GM11168 (cell line): Measurements from ENCODE around the gene NDUFA13.

ENCODE experiments used
- in situ Hi-C: fragments of 300-500 bp; cut with MboI; formaldehyde crosslinking; loops from one replicate; pipeline ENCODE4 v1.12.0; 2022; ENCODE audit warnings: low sequenced_read_pairs; ENCODE audit not compliant: unreplicated experiment

NDUFA13 gene

GRCh38 chr19:19505669-19506326, 10.2 kb upstream of the NDUFA13 start:
- in situ Hi-C loops: no loop called here

GRCh38 chr19:19506592-19506991, 9.4 kb upstream of the NDUFA13 start:
- in situ Hi-C loops: no loop called here

GRCh38 chr19:19507354-19507753, 8.7 kb upstream of the NDUFA13 start:
- in situ Hi-C loops: no loop called here

- in situ Hi-C loops: no loop called here
Observed at GRCh38 chr19:19508217-19508616, 7.8 kb upstream of the NDUFA13 start.

GRCh38 chr19:19510432-19510831, 5.6 kb upstream of the NDUFA13 start:
- in situ Hi-C loops: no loop called here

- in situ Hi-C loops: no loop called here
Observed at GRCh38 chr19:19513682-19514081, 2.3 kb upstream of the NDUFA13 start.

- in situ Hi-C loops: no loop called here
Observed at GRCh38 chr19:19514215-19514657, 1.8 kb upstream of the NDUFA13 start.

- in situ Hi-C loops: no loop called here
Observed at GRCh38 chr19:19514881-19515641, 964 bp upstream of the NDUFA13 start, which contains the start of gene TSSK6. TSS of gene TSSK6 (minus strand) at chr19:19515548. CDS start at chr19:19515427, 121 bp downstream.

- in situ Hi-C loops: no loop called here
Observed at GRCh38 chr19:19517235-19517619, 1.2 kb downstream of the NDUFA13 start.

GRCh38 chr19:19520989-19521388, 5.0 kb downstream of the NDUFA13 start:
- in situ Hi-C loops: loop anchor here (10.0 kb wide), 1 partner anchor 124 kb away; the partner anchor contains the start of gene GMIP

- in situ Hi-C loops: loop anchor here (10.0 kb wide), 1 partner anchor 122 kb away; the partner anchor contains the start of gene GMIP
Observed at GRCh38 chr19:19523177-19523576, 7.2 kb downstream of the NDUFA13 start.

GRCh38 chr19:19524053-19524452, 8.0 kb downstream of the NDUFA13 start:
- in situ Hi-C loops: loop anchor here (10.0 kb wide), 1 partner anchor 121 kb away; the partner anchor contains the start of gene GMIP

GRCh38 chr19:19525611-19526380, 9.8 kb downstream of the NDUFA13 start:
- in situ Hi-C loops: loop anchor here (10.0 to 25.0 kb wide), 2 partner anchors 119 to 262 kb away; partner anchors contain the start of gene GMIP

GRCh38 chr19:19526581-19527370, 10.8 kb downstream of the NDUFA13 start:
- in situ Hi-C loops: loop anchor here (10.0 to 25.0 kb wide), 2 partner anchors 118 to 261 kb away; partner anchors contain the start of gene GMIP

GRCh38 chr19:19527371-19527656, 11.3 kb downstream of the NDUFA13 start:
- in situ Hi-C loops: loop anchor here (10.0 to 25.0 kb wide), 2 partner anchors 117 to 260 kb away; partner anchors contain the start of gene GMIP

GRCh38 chr19:19527674-19528625, 11.9 kb downstream of the NDUFA13 start:
- in situ Hi-C loops: loop anchor here (10.0 to 25.0 kb wide), 2 partner anchors 117 to 259 kb away; partner anchors contain the start of gene GMIP

- in situ Hi-C loops: loop anchor here (10.0 to 25.0 kb wide), 2 partner anchors 116 to 258 kb away; partner anchors contain the start of gene GMIP
Observed at GRCh38 chr19:19528721-19529490, 12.9 kb downstream of the NDUFA13 start, which contains the start of gene YJEFN3. TSS of gene YJEFN3 (plus strand) at chr19:19528911. CDS start at chr19:19528933, 22 bp downstream.
